Trophoblast cell (in vitro differentiated cells and primary cell): ENCODE data around the gene SEC31A.
A peak's percentile ranks its signal among the peaks of the same experiment; 100 is the strongest.
"Not testable (repeated sequence)": the region's sequence is repeated elsewhere in the genome, so short reads cannot be mapped to it uniquely, and the experiment has no call there.

Experiments
- DNase-seq, 2 donors: peaks; one replicate each; pipeline ENCODE4 v3.0.0-alpha.2; 2016
- H2AFZ ChIP-seq: 2 replicates; pipeline ENCODE4 v1.6.1; 2013; ENCODE audit warnings: low read length, moderate library complexity, mild to moderate bottlenecking; ENCODE audit not compliant: insufficient read depth, poor library complexity
- H2AK5ac ChIP-seq: 2 replicates; pipeline ENCODE4 v1.6.1; 2013; ENCODE audit warnings: mild to moderate bottlenecking, low read length
- H2BK120ac ChIP-seq: 2 replicates; pipeline ENCODE4 v1.6.1; 2013; ENCODE audit warnings: low read length, mild to moderate bottlenecking, moderate library complexity; ENCODE audit not compliant: insufficient read depth, poor library complexity
- H2BK12ac ChIP-seq: 2 replicates; pipeline ENCODE4 v1.6.1; 2013; ENCODE audit warnings: mild to moderate bottlenecking, low read length, moderate library complexity
- H2BK5ac ChIP-seq: 2 replicates; pipeline ENCODE4 v1.6.1; 2013; ENCODE audit warnings: low read length, low read depth, moderate library complexity, mild to moderate bottlenecking; ENCODE audit not compliant: poor library complexity
- H3K14ac ChIP-seq: 2 replicates; pipeline ENCODE4 v1.6.1; 2013; ENCODE audit warnings: mild to moderate bottlenecking, low read length
- H3K18ac ChIP-seq: 2 replicates; pipeline ENCODE4 v1.6.1; 2013; ENCODE audit warnings: mild to moderate bottlenecking, low read length
- H3K23ac ChIP-seq: 2 replicates; pipeline ENCODE4 v1.6.1; 2013; ENCODE audit warnings: low read length
- H3K27ac ChIP-seq: 2 replicates; pipeline ENCODE4 v1.5.1; 2013; ENCODE audit warnings: low read depth, mild to moderate bottlenecking, inconsistent platforms, low read length, moderate library complexity
- H3K27me3 ChIP-seq: 2 replicates; pipeline ENCODE4 v1.6.1; 2013; ENCODE audit warnings: inconsistent platforms, mild to moderate bottlenecking, low read length, moderate library complexity; ENCODE audit not compliant: insufficient read depth
- H3K36me3 ChIP-seq, 2 experiments: 1 replicate in 1 of 2; 2 replicates in 1 of 2; pipeline ENCODE4 v1.6.1; 2013; ENCODE audit warnings: low read length in 2 of 2, mild to moderate bottlenecking in 2 of 2, moderate library complexity in 1 of 2; ENCODE audit not compliant: insufficient read depth in 2 of 2, control insufficient read depth in 1 of 2
- H3K4ac ChIP-seq: 2 replicates; pipeline ENCODE4 v1.6.1; 2013; ENCODE audit warnings: low read depth, mild to moderate bottlenecking, low read length, moderate library complexity
- H3K4me1 ChIP-seq, 2 experiments: 1 replicate in 1 of 2; 2 replicates in 1 of 2; pipeline ENCODE4 v1.6.1; 2013; ENCODE audit warnings: low read length in 2 of 2, mild to moderate bottlenecking in 2 of 2, moderate library complexity in 1 of 2; ENCODE audit not compliant: insufficient read depth in 2 of 2, control insufficient read depth in 1 of 2
- H3K4me2 ChIP-seq: 2 replicates; pipeline ENCODE4 v1.6.1; 2013; ENCODE audit warnings: inconsistent platforms, mild to moderate bottlenecking, low read length, moderate library complexity
- H3K4me3 ChIP-seq: 2 replicates; pipeline ENCODE4 v1.5.1; 2013; ENCODE audit warnings: mild to moderate bottlenecking, low read depth, low read length, inconsistent platforms
- H3K79me1 ChIP-seq: one replicate; pipeline ENCODE4 v1.6.1; 2013; ENCODE audit warnings: low read length
- H3K79me2 ChIP-seq: 2 replicates; pipeline ENCODE4 v1.6.1; 2013; ENCODE audit warnings: low read length, mild to moderate bottlenecking; ENCODE audit not compliant: control insufficient read depth, insufficient read depth, poor library complexity
- H3K9ac ChIP-seq: 2 replicates; pipeline ENCODE4 v1.6.1; 2013; ENCODE audit warnings: mild to moderate bottlenecking, low read length
- H3K9me3 ChIP-seq: 2 replicates; pipeline ENCODE4 v1.6.1; 2013; ENCODE audit warnings: low read depth, mild to moderate bottlenecking, control low read depth, inconsistent platforms, low read length; ENCODE audit not compliant: insufficient read depth
- H4K12ac ChIP-seq: 2 replicates; pipeline ENCODE4 v1.6.1; 2013; ENCODE audit warnings: low read depth, mild to moderate bottlenecking, low read length, moderate library complexity
- H4K8ac ChIP-seq: 2 replicates; pipeline ENCODE4 v1.6.1; 2013; ENCODE audit warnings: low read depth, mild to moderate bottlenecking, low read length, moderate library complexity
- H4K91ac ChIP-seq: one replicate; pipeline ENCODE4 v1.6.1; 2013; ENCODE audit warnings: low read depth, mild to moderate bottlenecking, low read length, moderate library complexity
- WGBS: extraction: QIAGEN DNeasy Blood & Tissue Kit; methylation state at CpG from one replicate; pipeline ENCODE4 v1.1.7; 2013; ENCODE audit warnings: missing lambda C conversion rate; ENCODE audit not compliant: insufficient read length, insufficient coverage; ENCODE audit errors: extremely low coverage; 5-methylcytosine and 5-hydroxymethylcytosine counted together

The SEC31A gene

DNA sequence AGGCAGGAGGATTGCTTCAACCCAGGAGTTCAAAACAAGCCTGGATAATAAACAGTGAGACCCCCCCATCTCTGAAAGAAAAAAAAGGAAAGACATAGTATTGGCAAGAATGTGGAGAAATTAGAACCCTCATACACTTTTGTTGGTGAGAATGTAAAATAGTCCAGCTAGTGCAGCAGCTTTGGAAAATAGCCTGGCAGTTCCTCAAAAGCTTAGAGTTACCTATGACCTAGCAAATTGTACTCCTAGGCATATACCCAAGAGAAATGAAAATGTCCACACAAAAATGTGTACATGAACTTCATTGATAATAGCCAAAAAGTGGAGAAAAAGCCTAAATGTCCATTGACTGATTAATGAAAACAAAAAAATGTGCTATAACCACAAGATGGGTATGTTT, 30.8 kb upstream of the SEC31A start:
- no peak overlapping the region for H4K12ac ChIP-seq
- H3K27ac ChIP-seq = no peak overlapping the region
- no peak overlapping the region for H2BK5ac ChIP-seq
- H3K4me3 ChIP-seq = no peak overlapping the region
- no peaks in the 10 kb centered on the region for H3K4me1 ChIP-seq
- H3K36me3 ChIP-seq = peaks cover 2 to 6% of the 10 kb centered on the region in 2 experiments
- no peak overlapping the region for H2BK120ac ChIP-seq
- H3K27me3 ChIP-seq = no peaks in the 10 kb centered on the region
- H3K4me2 ChIP-seq = no peak overlapping the region
- H4K8ac ChIP-seq = no peak overlapping the region
- H3K14ac ChIP-seq = no peak overlapping the region
- no peak overlapping the region for H3K23ac ChIP-seq
- no peaks in the 10 kb centered on the region for H3K9me3 ChIP-seq
- no peak overlapping the region for H3K4ac ChIP-seq
- H2AFZ ChIP-seq = no peak overlapping the region
- H4K91ac ChIP-seq = no peak overlapping the region
- no peaks in the 10 kb centered on the region for H3K79me1 ChIP-seq
- H2BK12ac ChIP-seq = no peak overlapping the region
- no peak overlapping the region for H2AK5ac ChIP-seq
- no peak overlapping the region for H3K18ac ChIP-seq
- H3K9ac ChIP-seq = no peak overlapping the region
- DNase-seq = no peak
- H3K79me2 ChIP-seq = no peaks in the 10 kb centered on the region

DNA sequence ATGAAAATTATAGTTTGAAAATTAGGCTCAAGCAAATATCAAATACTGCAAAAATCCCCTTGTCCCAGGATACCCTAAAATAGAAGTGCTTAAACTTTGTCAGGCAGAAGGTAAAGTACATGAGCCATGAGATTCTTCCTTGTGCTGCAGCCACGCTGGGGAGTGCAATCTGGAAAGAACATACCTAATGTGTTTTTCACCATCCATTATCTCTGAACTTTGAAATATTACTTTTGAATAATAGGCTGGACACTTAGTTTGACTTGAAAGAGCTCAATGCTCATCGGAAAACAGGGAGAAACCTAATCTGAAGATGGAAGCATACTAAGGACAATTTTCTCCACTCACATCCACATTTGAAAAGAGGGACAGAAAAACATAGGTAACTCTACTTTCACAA, 28.4 kb upstream of the SEC31A start:
- H3K4me3 ChIP-seq = no peak overlapping the region
- H3K27me3 ChIP-seq = no peaks in the 10 kb centered on the region
- no peak overlapping the region for H4K91ac ChIP-seq
- H3K14ac ChIP-seq = no peak overlapping the region
- no peak overlapping the region for H4K8ac ChIP-seq
- H2BK5ac ChIP-seq = no peak overlapping the region
- no peak overlapping the region for H3K9ac ChIP-seq
- no peak overlapping the region for H4K12ac ChIP-seq
- no peak overlapping the region for H2BK12ac ChIP-seq
- no peak overlapping the region for H3K23ac ChIP-seq
- no peak overlapping the region for H2AK5ac ChIP-seq
- H3K9me3 ChIP-seq = no peaks in the 10 kb centered on the region
- DNase-seq = no peak
- H3K79me1 ChIP-seq = no peaks in the 10 kb centered on the region
- WGBS = no CpG with 5 or more reads among the region's 2 CpGs
- H2AFZ ChIP-seq = no peak overlapping the region
- H3K27ac ChIP-seq = no peak overlapping the region
- H3K4ac ChIP-seq = no peak overlapping the region
- H3K18ac ChIP-seq = no peak overlapping the region
- H3K4me1 ChIP-seq = no peaks in the 10 kb centered on the region
- no peak overlapping the region for H3K4me2 ChIP-seq
- H3K36me3 ChIP-seq = peaks cover 2 to 3% of the 10 kb centered on the region in 2 experiments
- H3K79me2 ChIP-seq = no peaks in the 10 kb centered on the region
- no peak overlapping the region for H2BK120ac ChIP-seq

DNA sequence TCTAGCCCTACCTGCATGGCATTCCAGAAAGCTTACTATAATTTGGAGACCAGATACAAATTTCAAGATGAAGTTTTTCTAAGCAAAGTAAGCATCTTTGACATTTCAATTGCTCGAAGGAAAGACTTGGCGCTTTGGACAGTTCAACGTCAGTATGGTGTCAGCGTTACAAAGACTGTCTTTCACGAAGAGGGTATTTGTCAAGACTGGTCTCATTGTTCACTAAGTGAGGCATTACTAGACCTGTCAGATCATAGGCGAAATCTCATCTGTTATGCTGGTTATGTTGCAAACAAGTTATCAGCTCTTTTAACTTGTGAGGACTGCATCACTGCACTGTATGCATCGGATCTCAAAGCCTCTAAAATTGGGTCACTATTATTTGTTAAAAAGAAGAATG, 27.1 kb upstream of the SEC31A start:
- Histone ChIP-seq H3K23ac (no peak overlapping the region), H2BK5ac (no peak overlapping the region), H3K4me2 (no peak overlapping the region), H3K4ac (no peak overlapping the region), H3K14ac (no peak overlapping the region), H2AK5ac (no peak overlapping the region), H3K27me3 (no peaks in the 10 kb centered on the region), H3K9me3 (no peaks in the 10 kb centered on the region), H4K12ac (no peak overlapping the region), H3K79me1 (no peaks in the 10 kb centered on the region), H3K4me3 (no peak overlapping the region), H3K79me2 (no peaks in the 10 kb centered on the region), H4K8ac (no peak overlapping the region), H2BK12ac (no peak overlapping the region), H3K4me1 (no peaks in the 10 kb centered on the region), H3K9ac (no peak overlapping the region), H2BK120ac (no peak overlapping the region), H3K36me3 (peaks cover 2% of the 10 kb centered on the region in 2 experiments), H4K91ac (no peak overlapping the region), H3K18ac (no peak overlapping the region), H3K27ac (no peak overlapping the region), H2AFZ (no peak overlapping the region)
- WGBS = no CpG with 5 or more reads among the region's 7 CpGs
- peak; percentile 55 to 81 for DNase-seq

DNA sequence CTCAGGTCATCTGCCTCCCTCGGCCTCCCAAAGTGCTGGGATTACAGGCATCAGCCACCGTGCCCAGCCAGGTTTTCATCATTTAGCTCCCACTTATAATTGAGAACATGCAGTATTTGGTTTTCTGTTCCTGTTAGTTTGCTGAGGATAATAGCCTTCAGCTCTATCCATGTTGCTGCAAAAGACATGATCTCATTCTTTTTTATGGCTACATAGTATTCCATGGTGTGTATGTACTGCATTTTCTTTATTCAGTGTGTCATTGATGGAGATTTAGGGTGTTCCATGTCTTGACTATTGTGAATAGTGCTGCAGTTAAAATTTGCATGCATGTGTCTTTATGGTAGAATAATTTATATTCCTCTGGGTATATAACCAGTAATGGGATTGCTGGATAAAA, 23.0 kb upstream of the SEC31A start:
- WGBS = no CpG with 5 or more reads among the region's 2 CpGs
- H3K9ac ChIP-seq, H3K4me3 ChIP-seq, H3K36me3 ChIP-seq, H2AK5ac ChIP-seq, H3K79me2 ChIP-seq, H3K79me1 ChIP-seq, H3K9me3 ChIP-seq, DNase-seq, H4K12ac ChIP-seq, H3K4ac ChIP-seq, H3K27me3 ChIP-seq, H3K27ac ChIP-seq, H4K8ac ChIP-seq, H3K18ac ChIP-seq, H2BK5ac ChIP-seq, H2BK120ac ChIP-seq, H3K14ac ChIP-seq, H2BK12ac ChIP-seq, H3K4me2 ChIP-seq, H2AFZ ChIP-seq, H4K91ac ChIP-seq, H3K23ac ChIP-seq, H3K4me1 ChIP-seq: not testable (repeated sequence)
